Bronchial epithelial cell (primary cell): ENCODE data around the gene RNF141. TPM values are rescaled to one million over a fixed set of nuclear protein-coding genes. Genes with fewer than 3 reads are reported as not detected.

ENCODE experiments used
- DNase-seq: peaks from one replicate; pipeline ENCODE4 v3.0.0-alpha.2; 2010; ENCODE audit warnings: low read depth
- FAIRE-seq: peaks from 2 replicates; lab custom pipeline; 2011; peaks lifted over from hg19 to GRCh38; lab: Jason Lieb, UNC
- H3K27me3 ChIP-seq: 2 replicates; pipeline ENCODE4 v1.5.1; 2011; ENCODE audit warnings: low read length; ENCODE audit not compliant: control insufficient read depth, insufficient read depth
- H3K36me3 ChIP-seq: 2 replicates; pipeline ENCODE4 v1.5.1; 2011; ENCODE audit warnings: low read length; ENCODE audit not compliant: control insufficient read depth, insufficient read depth
- H3K4me3 ChIP-seq: 2 replicates; pipeline ENCODE4 v1.5.1; 2011; ENCODE audit warnings: mild to moderate bottlenecking, low read depth, low read length, control low read depth
- CTCF ChIP-seq: IDR thresholded peaks from 2 replicates; pipeline ENCODE4 v1.5.1; 2011; ENCODE audit warnings: mild to moderate bottlenecking, moderate library complexity, low read length, control low read depth, inconsistent platforms; ENCODE audit not compliant: insufficient read depth, severe bottlenecking
- total RNA-seq: library from RNA; depleted of rRNA; stranded (reverse); fragments of >200 nt; gene quantifications from 2 replicates; pipeline ENCODE4 v1.2.1, GENCODE V29; 2014

RNF141 gene
- total RNA-seq, 1 donor from 2014 or later: 71.9 TPM

- FAIRE-seq (no peak), DNase-seq (no peak)
- no peaks in the 10 kb centered on the region for H3K27me3 ChIP-seq
- no peak overlapping the region for H3K4me3 ChIP-seq
- no peak for TF ChIP-seq CTCF
- no peaks in the 10 kb centered on the region for H3K36me3 ChIP-seq
These were observed 26.5 kb upstream of the RNF141 start for GRCh38 chr11:10567446-10567845.

GRCh38 chr11:10566257-10566957, 25.4 kb upstream of the RNF141 start:
- H3K27me3 ChIP-seq: no peaks in the 10 kb centered on the region
- no peak for TF ChIP-seq CTCF
- H3K4me3 ChIP-seq: no peak overlapping the region
- FAIRE-seq (no peak), DNase-seq (peak; percentile 19)
- no peaks in the 10 kb centered on the region for H3K36me3 ChIP-seq

DNA sequence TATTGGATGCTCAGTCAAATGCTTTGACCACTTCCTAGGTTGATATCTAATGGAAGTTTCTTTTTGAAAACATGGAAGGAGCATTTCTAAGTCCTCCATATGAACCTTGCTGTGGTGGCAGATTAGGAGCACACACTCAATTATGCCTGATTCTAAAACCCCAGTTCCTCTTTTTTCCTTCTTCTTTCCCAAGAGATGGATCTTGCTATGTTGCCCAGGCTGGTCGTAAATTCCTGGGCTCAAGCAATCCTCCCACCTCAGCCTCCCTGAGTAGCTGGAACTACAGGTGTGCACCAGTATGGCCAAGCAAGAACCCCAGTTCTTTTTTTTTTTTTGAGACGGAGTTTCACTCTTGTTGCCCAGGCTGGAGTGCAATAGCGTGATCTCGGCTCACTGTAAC, 24.5 kb upstream of the RNF141 start:
- TF ChIP-seq CTCF: no peak
- no peak for FAIRE-seq
- Histone ChIP-seq H3K36me3 (no peaks in the 10 kb centered on the region), H3K27me3 (no peaks in the 10 kb centered on the region), H3K4me3 (no peak overlapping the region)
- no peak for DNase-seq

DNA sequence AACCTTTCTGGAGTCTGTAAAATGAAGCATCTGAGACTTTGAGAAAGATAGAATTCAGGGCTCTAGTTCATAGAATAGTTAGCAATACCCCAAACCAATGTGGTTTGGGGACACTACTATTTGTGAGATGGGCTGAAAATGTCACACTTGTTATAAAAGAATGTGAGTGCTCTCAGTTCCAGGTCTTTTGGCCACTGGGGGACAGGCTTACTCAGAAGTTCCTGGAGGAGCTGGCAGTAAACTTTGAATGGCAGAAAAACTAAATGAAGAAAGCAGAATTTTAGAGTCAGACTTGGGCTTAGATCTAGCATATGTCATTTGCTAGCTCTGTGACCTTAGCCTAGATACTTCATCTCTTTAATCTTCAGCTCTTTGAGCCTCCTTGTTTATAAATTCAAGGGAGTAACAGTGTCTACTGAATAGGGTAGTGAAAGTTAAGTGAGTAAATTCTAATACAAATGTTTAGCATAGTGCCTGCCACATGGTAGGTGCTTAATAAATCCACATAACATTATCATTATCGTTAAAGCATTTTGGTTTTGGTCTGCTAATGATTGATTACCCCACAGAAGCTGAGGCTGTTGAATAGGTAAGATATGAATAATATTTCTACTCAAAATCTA, 23.8 kb upstream of the RNF141 start:
- no peak overlapping the region for H3K4me3 ChIP-seq
- FAIRE-seq: no peak
- DNase-seq: no peak
- peak; percentile 40 for TF ChIP-seq CTCF
- no peaks in the 10 kb centered on the region for H3K27me3 ChIP-seq
- H3K36me3 ChIP-seq: no peaks in the 10 kb centered on the region

GRCh38 chr11:10564030-10564429, 23.0 kb upstream of the RNF141 start:
- DNase-seq (no peak), FAIRE-seq (no peak)
- Histone ChIP-seq H3K36me3 (no peaks in the 10 kb centered on the region), H3K4me3 (no peak overlapping the region), H3K27me3 (no peaks in the 10 kb centered on the region)
- TF ChIP-seq CTCF: no peak

DNA sequence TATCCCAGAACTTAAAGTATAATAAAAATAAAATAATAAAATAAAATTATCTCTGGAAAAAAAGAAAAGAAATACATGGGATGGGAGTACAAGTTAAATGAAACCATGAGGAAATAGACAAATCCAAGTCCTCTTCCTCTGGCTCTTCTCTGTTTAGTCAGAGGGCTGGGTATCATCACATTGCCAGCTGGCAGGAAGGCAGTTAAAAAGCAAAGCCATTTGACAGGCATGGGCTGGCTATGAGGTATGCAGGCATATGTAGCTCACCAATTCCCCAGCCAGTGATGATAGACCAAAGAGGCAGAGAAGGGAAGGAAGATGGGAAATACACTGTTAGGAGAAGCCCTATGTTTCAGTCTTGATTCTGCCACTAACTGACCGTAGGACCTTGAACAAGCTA, 21.0 kb upstream of the RNF141 start:
- no peak for TF ChIP-seq CTCF
- Histone ChIP-seq H3K36me3 (no peaks in the 10 kb centered on the region), H3K27me3 (no peaks in the 10 kb centered on the region), H3K4me3 (no peak overlapping the region)
- no peak for FAIRE-seq
- peak; percentile 10 for DNase-seq
